ENCODE measurements around the gene EYS.

- TF ChIP-seq CTCF (conservative IDR thresholded peaks at IDR 0.05), result no peak
- TF ChIP-seq ZFX (IDR thresholded peaks at IDR 0.05), result no peak
These were observed 1694.0 kb downstream of the EYS start for GRCh38 chr6:64013011-64013410.

All from C4-2B (cell line).